Islet precursor cell (in vitro differentiated cells): Measurements from ENCODE around the gene RNF169.
"Not testable (repeated sequence)": the region's sequence is repeated elsewhere in the genome, so short reads cannot be mapped to it uniquely, and the experiment has no call there.

Experiments used
- DNase-seq: peaks from one replicate; pipeline ENCODE4 v3.0.0-alpha.2; 2018

Gene RNF169

GRCh38 chr11:74824285-74824982 lies 75.8 kb downstream of the RNF169 start:
- DNase-seq: no peak

GRCh38 chr11:74825596-74825995 lies 76.9 kb downstream of the RNF169 start:
- DNase-seq: not testable (repeated sequence)

GRCh38 chr11:74826901-74827300 lies 78.3 kb downstream of the RNF169 start:
- DNase-seq: no peak

- no peak for DNase-seq
Measured at GRCh38 chr11:74837191-74837590, 88.5 kb downstream of the RNF169 start.

- DNase-seq: peak; percentile 70
Measured at GRCh38 chr11:74838188-74838587, 89.5 kb downstream of the RNF169 start.

GRCh38 chr11:74839446-74839845 lies 90.8 kb downstream of the RNF169 start:
- no peak for DNase-seq

GRCh38 chr11:74839971-74840370 lies 91.3 kb downstream of the RNF169 start:
- DNase-seq: no peak

GRCh38 chr11:74840486-74840885 lies 91.8 kb downstream of the RNF169 start:
- no peak for DNase-seq

GRCh38 chr11:74842967-74843366 lies 94.3 kb downstream of the RNF169 start:
- no peak for DNase-seq

- DNase-seq: no peak
Measured at GRCh38 chr11:74844072-74844471, 95.4 kb downstream of the RNF169 start.

GRCh38 chr11:74844865-74845264 lies 96.2 kb downstream of the RNF169 start:
- no peak for DNase-seq

GRCh38 chr11:74845978-74846517 lies 97.4 kb downstream of the RNF169 start:
- no peak for DNase-seq

GRCh38 chr11:74846770-74847169 lies 98.1 kb downstream of the RNF169 start:
- no peak for DNase-seq

GRCh38 chr11:74847395-74847794 lies 98.7 kb downstream of the RNF169 start:
- DNase-seq: no peak

- no peak for DNase-seq
Measured at GRCh38 chr11:74847895-74848294, 99.2 kb downstream of the RNF169 start.

- DNase-seq: peak; percentile 94
Measured at GRCh38 chr11:74849525-74850391, 101.1 kb downstream of the RNF169 start.

GRCh38 chr11:74853223-74853622 lies 104.6 kb downstream of the RNF169 start:
- no peak for DNase-seq

GRCh38 chr11:74860743-74861142 lies 112.1 kb downstream of the RNF169 start:
- DNase-seq: no peak

- DNase-seq: no peak
Measured at GRCh38 chr11:74863410-74863809, 114.8 kb downstream of the RNF169 start.

GRCh38 chr11:74866557-74866956 lies 117.9 kb downstream of the RNF169 start:
- no peak for DNase-seq

GRCh38 chr11:74870485-74870884 lies 121.8 kb downstream of the RNF169 start:
- no peak for DNase-seq

- no peak for DNase-seq
Measured at GRCh38 chr11:74871037-74871436, 122.4 kb downstream of the RNF169 start.

GRCh38 chr11:74877132-74877531 lies 128.5 kb downstream of the RNF169 start:
- DNase-seq: no peak
